GM23248 (cell line): ENCODE data around the gene OR5F1.

Source experiments
- EZH2 ChIP-seq: fragments of 200-600 bp; sonication (generic); IDR thresholded peaks from 2 replicates; pipeline ENCODE4 v1.6.1; 2018; ENCODE audit warnings: antibody characterized with exemption, mild to moderate bottlenecking; ENCODE audit not compliant: insufficient read depth, poor library complexity, severe bottlenecking
- EZH2phosphoT487 ChIP-seq: fragments of 200-600 bp; sonication (generic); IDR thresholded peaks from 2 replicates; pipeline ENCODE4 v1.6.1; 2018; ENCODE audit warnings: antibody characterized with exemption, moderate library complexity, mild to moderate bottlenecking, low read depth; ENCODE audit not compliant: insufficient read depth

DNA sequence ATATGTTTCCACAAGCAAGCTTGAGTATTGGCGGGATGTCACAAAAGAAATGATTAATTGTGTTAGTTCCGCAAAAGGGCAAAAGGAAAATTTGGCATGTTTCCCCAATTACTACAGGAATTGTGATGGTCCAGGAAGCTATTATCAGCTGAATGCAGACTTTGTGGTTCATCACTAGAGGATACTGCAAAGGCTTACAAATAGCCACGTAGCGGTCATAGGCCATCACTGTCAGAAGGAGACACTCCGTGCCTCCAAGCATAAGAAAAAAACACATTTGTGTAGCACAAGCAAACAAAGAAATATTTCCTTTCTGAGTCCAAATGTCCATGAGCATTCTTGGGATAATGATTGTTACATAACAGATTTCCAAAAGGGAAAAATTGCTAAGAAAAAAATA is 26.5 kb downstream of the OR5F1 start:
- TF ChIP-seq EZH2 (no peak), EZH2phosphoT487 (no peak)
